ENCODE results near the gene CALN1. TPM values are rescaled to one million over a fixed set of nuclear protein-coding genes. Genes with fewer than 3 reads are reported as not detected.

CALN1 gene
- polyA plus RNA-seq, 4 donors: under 0.01 to 0.07 (median 0.06) TPM; not detected in 1

DNA sequence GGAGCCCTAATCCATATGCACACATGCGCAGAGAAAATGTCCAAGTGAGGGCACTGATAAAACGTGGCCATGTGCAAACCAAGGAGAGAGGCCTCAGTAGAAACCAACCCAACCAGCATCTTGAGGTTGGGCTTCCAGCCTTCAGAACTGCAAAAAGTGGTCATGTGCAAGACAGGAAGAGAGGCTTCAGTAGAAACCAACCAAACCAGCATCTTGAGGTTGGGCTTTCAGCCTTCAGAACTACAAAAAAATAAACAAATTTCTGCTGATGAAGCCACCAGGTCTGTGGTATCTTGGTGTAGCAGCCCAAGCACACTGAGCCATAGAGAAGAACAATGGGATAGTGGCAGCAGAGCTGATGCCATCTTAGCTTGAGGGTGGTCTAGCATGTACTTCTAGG is 371.5 kb downstream of the CALN1 start:
- Histone ChIP-seq H3K27ac (ENCODE audit: low read depth in 1 of 3, low read length in 2 of 3) (no peak overlapping the region), H3K4me1 (ENCODE audit: control insufficient read depth in 3 of 3, insufficient read depth in 2 of 3, low read depth in 1 of 3, low read length in 2 of 3) (no peaks in the 10 kb centered on the region), H3K27me3 (ENCODE audit: control insufficient read depth in 3 of 3, insufficient read depth in 3 of 3, low read length in 3 of 3) (no peaks in the 10 kb centered on the region), H3K9me3 (ENCODE audit: control insufficient read depth in 2 of 2, insufficient read depth in 1 of 2, low read depth in 1 of 2, low read length in 1 of 2) (peaks cover 0 to 11% of the 10 kb centered on the region in 2 donors), H3K36me3 (ENCODE audit: control insufficient read depth in 3 of 3, insufficient read depth in 2 of 3, low read depth in 1 of 3, low read length in 3 of 3) (no peaks in the 10 kb centered on the region), H3K4me3 (ENCODE audit: low read depth in 1 of 3, low read length in 3 of 3) (no peak overlapping the region)
- FAIRE-seq (no peak), DNase-seq (no peak)
- WGBS, 3 donors: 65 to 74% (median 70%) methylated on average over 2 of the region's 2 CpGs

- no peak overlapping the region for H3K27ac ChIP-seq (ENCODE audit: low read depth in 1 of 3, low read length in 2 of 3)
- no peak for FAIRE-seq
- H3K4me1 ChIP-seq (ENCODE audit: control insufficient read depth in 3 of 3, insufficient read depth in 2 of 3, low read depth in 1 of 3, low read length in 2 of 3): no peaks in the 10 kb centered on the region
- no peaks in the 10 kb centered on the region for H3K27me3 ChIP-seq (ENCODE audit: control insufficient read depth in 3 of 3, insufficient read depth in 3 of 3, low read length in 3 of 3)
- no peaks in the 10 kb centered on the region for H3K36me3 ChIP-seq (ENCODE audit: control insufficient read depth in 3 of 3, insufficient read depth in 2 of 3, low read depth in 1 of 3, low read length in 3 of 3)
- 61 to 74% (median 72%) methylated on average over 1 of the region's 1 CpG for WGBS, 3 donors
- H3K9me3 ChIP-seq (ENCODE audit: control insufficient read depth in 2 of 2, insufficient read depth in 1 of 2, low read depth in 1 of 2, low read length in 1 of 2): peaks cover 0 to 11% of the 10 kb centered on the region in 2 donors
- DNase-seq: no peak
- no peak overlapping the region for H3K4me3 ChIP-seq (ENCODE audit: low read depth in 1 of 3, low read length in 3 of 3)
Observed at GRCh38 chr7:72039460-72039859, 372.7 kb downstream of the CALN1 start.

DNA sequence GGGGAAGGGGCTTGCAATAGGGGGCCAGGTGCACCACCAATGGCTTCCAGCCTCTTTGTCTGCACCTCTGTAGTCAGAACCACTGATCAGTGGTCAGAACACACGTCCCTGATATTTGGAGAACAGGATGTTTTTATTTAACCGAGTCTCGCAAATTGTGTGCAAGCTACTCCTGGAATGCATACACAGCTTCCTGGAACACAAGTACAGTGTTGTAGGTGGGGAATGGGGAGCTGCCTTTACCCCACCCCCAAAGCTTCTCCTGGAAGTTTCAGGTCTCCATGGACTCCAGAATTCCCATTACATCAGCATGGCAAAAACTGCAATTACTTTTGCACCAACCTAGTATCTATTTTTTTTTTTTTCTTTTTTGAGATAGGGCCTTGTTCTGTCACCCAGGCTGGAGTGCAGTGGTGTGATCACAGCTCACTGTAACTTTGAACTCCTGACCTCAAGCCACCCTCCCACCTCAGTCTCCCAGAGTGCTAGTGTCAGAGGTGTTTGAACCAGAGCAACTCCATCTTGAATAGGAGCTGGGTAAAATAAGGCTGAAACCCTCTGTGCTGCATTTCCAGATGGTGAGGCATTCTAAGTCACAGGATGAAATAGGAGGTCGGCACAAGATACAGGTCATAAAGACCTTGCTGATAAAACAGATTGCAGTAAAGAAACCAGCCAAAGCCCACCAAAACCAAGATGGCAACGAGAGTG is 374.0 kb downstream of the CALN1 start:
- Histone ChIP-seq H3K36me3 (ENCODE audit: control insufficient read depth in 3 of 3, insufficient read depth in 2 of 3, low read depth in 1 of 3, low read length in 3 of 3) (no peaks in the 10 kb centered on the region), H3K27me3 (ENCODE audit: control insufficient read depth in 3 of 3, insufficient read depth in 3 of 3, low read length in 3 of 3) (no peaks in the 10 kb centered on the region), H3K4me1 (ENCODE audit: control insufficient read depth in 3 of 3, insufficient read depth in 2 of 3, low read depth in 1 of 3, low read length in 2 of 3) (no peaks in the 10 kb centered on the region), H3K9me3 (ENCODE audit: control insufficient read depth in 2 of 2, insufficient read depth in 1 of 2, low read depth in 1 of 2, low read length in 1 of 2) (peaks cover 0 to 11% of the 10 kb centered on the region in 2 donors), H3K27ac (ENCODE audit: low read depth in 1 of 3, low read length in 2 of 3) (no peak overlapping the region), H3K4me3 (ENCODE audit: low read depth in 1 of 3, low read length in 3 of 3) (no peak overlapping the region)
- DNase-seq (no peak), FAIRE-seq (no peak)
- 67 to 68% (median 67%) methylated on average over 5 of the region's 5 CpGs for WGBS, 3 donors

DNA sequence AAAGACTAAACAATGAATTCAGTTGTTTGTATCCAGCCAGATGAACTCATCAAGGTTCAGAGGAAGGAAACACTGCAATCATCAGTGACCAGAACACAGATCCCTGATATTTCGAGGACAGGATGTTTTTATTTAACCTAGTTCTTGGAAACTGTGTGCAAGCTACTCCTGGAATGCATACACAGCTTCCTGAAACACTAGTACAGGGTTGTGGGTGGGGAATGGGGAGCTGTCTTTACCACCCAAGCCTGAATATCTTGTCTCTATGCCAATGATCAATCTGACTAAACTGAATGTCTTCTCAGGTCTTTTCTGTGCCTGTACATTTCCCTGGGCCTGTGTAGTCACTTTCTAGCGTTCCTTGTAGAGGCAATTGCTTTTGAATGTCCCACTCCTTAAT is 374.6 kb downstream of the CALN1 start:
- H3K27ac ChIP-seq (ENCODE audit: low read depth in 1 of 3, low read length in 2 of 3): no peak overlapping the region
- no peaks in the 10 kb centered on the region for H3K27me3 ChIP-seq (ENCODE audit: control insufficient read depth in 3 of 3, insufficient read depth in 3 of 3, low read length in 3 of 3)
- H3K9me3 ChIP-seq (ENCODE audit: control insufficient read depth in 2 of 2, insufficient read depth in 1 of 2, low read depth in 1 of 2, low read length in 1 of 2): peaks cover 0 to 11% of the 10 kb centered on the region in 2 donors
- FAIRE-seq: no peak
- H3K4me1 ChIP-seq (ENCODE audit: control insufficient read depth in 3 of 3, insufficient read depth in 2 of 3, low read depth in 1 of 3, low read length in 2 of 3): no peaks in the 10 kb centered on the region
- 39 to 47% (median 43%) methylated on average over 2 of the region's 2 CpGs for WGBS, 3 donors
- no peak overlapping the region for H3K4me3 ChIP-seq (ENCODE audit: low read depth in 1 of 3, low read length in 3 of 3)
- DNase-seq: no peak
- H3K36me3 ChIP-seq (ENCODE audit: control insufficient read depth in 3 of 3, insufficient read depth in 2 of 3, low read depth in 1 of 3, low read length in 3 of 3): no peaks in the 10 kb centered on the region

- H3K36me3 ChIP-seq (ENCODE audit: control insufficient read depth in 3 of 3, insufficient read depth in 2 of 3, low read depth in 1 of 3, low read length in 3 of 3): no peaks in the 10 kb centered on the region
- H3K4me1 ChIP-seq (ENCODE audit: control insufficient read depth in 3 of 3, insufficient read depth in 2 of 3, low read depth in 1 of 3, low read length in 2 of 3): no peaks in the 10 kb centered on the region
- FAIRE-seq (no peak), DNase-seq (no peak)
- no peaks in the 10 kb centered on the region for H3K27me3 ChIP-seq (ENCODE audit: control insufficient read depth in 3 of 3, insufficient read depth in 3 of 3, low read length in 3 of 3)
- H3K27ac ChIP-seq (ENCODE audit: low read depth in 1 of 3, low read length in 2 of 3): no peak overlapping the region
- WGBS, 3 donors: 57 to 84% (median 74%) methylated on average over 1 of the region's 1 CpG
- H3K9me3 ChIP-seq (ENCODE audit: control insufficient read depth in 2 of 2, insufficient read depth in 1 of 2, low read depth in 1 of 2, low read length in 1 of 2): peaks cover 2 to 9% of the 10 kb centered on the region in 2 donors
- H3K4me3 ChIP-seq (ENCODE audit: low read depth in 1 of 3, low read length in 3 of 3): no peak overlapping the region
Observed at GRCh38 chr7:72035266-72035665, 376.9 kb downstream of the CALN1 start.

- 19 to 35% (median 22%) methylated on average over 1 of the region's 1 CpG for WGBS, 3 donors
- H3K9me3 ChIP-seq (ENCODE audit: control insufficient read depth in 2 of 2, insufficient read depth in 1 of 2, low read depth in 1 of 2, low read length in 1 of 2): peaks cover 2 to 13% of the 10 kb centered on the region in 2 donors
- H3K36me3 ChIP-seq (ENCODE audit: control insufficient read depth in 3 of 3, insufficient read depth in 2 of 3, low read depth in 1 of 3, low read length in 3 of 3): no peaks in the 10 kb centered on the region
- no peaks in the 10 kb centered on the region for H3K27me3 ChIP-seq (ENCODE audit: control insufficient read depth in 3 of 3, insufficient read depth in 3 of 3, low read length in 3 of 3)
- DNase-seq (no peak), FAIRE-seq (no peak)
- no peak overlapping the region for H3K4me3 ChIP-seq (ENCODE audit: low read depth in 1 of 3, low read length in 3 of 3)
- H3K4me1 ChIP-seq (ENCODE audit: control insufficient read depth in 3 of 3, insufficient read depth in 2 of 3, low read depth in 1 of 3, low read length in 2 of 3): no peaks in the 10 kb centered on the region
- H3K27ac ChIP-seq (ENCODE audit: low read depth in 1 of 3, low read length in 2 of 3): no peak overlapping the region
Observed at GRCh38 chr7:72032934-72033333, 379.2 kb downstream of the CALN1 start.

DNA sequence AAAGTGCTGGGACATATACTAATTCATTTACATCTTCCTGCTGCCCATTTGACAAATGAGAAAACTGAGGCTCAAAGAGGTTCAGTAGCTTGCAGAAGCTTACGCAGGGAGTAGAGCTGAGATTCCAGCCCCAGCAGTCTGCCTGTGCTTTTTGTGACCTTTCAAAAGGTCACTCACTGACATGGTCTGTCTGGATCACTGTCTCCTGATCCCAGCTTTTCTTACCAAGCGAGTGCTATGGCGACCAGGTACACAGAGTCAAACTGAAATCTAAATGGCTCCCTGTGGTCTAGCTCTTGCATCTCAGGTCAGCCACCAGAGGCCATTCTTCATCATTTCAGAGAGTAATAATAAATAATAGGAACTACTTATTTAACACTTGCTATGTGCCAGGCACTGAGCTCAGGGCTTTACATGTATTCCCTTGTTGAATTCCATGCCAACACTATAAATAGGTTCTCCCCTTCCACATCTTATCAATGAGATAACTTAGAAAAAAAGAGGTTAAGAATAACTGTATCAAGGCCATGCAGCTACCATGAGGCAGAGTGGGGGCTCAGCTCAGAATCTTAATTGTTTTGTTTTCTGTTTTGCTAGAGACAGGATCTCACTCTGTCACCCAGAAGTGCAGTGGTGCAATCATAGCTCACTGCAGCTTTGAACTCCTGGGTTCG is 381.0 kb downstream of the CALN1 start:
- H3K27me3 ChIP-seq (ENCODE audit: control insufficient read depth in 3 of 3, insufficient read depth in 3 of 3, low read length in 3 of 3): no peaks in the 10 kb centered on the region
- H3K4me3 ChIP-seq (ENCODE audit: low read depth in 1 of 3, low read length in 3 of 3): no peak overlapping the region
- FAIRE-seq: no peak
- no peaks in the 10 kb centered on the region for H3K4me1 ChIP-seq (ENCODE audit: control insufficient read depth in 3 of 3, insufficient read depth in 2 of 3, low read depth in 1 of 3, low read length in 2 of 3)
- no peak for DNase-seq
- no peaks in the 10 kb centered on the region for H3K36me3 ChIP-seq (ENCODE audit: control insufficient read depth in 3 of 3, insufficient read depth in 2 of 3, low read depth in 1 of 3, low read length in 3 of 3)
- WGBS, 3 donors: 83 to 90% (median 87%) methylated on average over 4 of the region's 4 CpGs
- peaks cover 2 to 8% of the 10 kb centered on the region in 2 donors for H3K9me3 ChIP-seq (ENCODE audit: control insufficient read depth in 2 of 2, insufficient read depth in 1 of 2, low read depth in 1 of 2, low read length in 1 of 2)
- H3K27ac ChIP-seq (ENCODE audit: low read depth in 1 of 3, low read length in 2 of 3): no peak overlapping the region

- peaks cover 5 to 8% of the 10 kb centered on the region in 2 donors for H3K9me3 ChIP-seq (ENCODE audit: control insufficient read depth in 2 of 2, insufficient read depth in 1 of 2, low read depth in 1 of 2, low read length in 1 of 2)
- no peaks in the 10 kb centered on the region for H3K4me1 ChIP-seq (ENCODE audit: control insufficient read depth in 3 of 3, insufficient read depth in 2 of 3, low read depth in 1 of 3, low read length in 2 of 3)
- H3K27ac ChIP-seq (ENCODE audit: low read depth in 1 of 3, low read length in 2 of 3): no peak overlapping the region
- no peaks in the 10 kb centered on the region for H3K36me3 ChIP-seq (ENCODE audit: control insufficient read depth in 3 of 3, insufficient read depth in 2 of 3, low read depth in 1 of 3, low read length in 3 of 3)
- no peaks in the 10 kb centered on the region for H3K27me3 ChIP-seq (ENCODE audit: control insufficient read depth in 3 of 3, insufficient read depth in 3 of 3, low read length in 3 of 3)
- WGBS, 3 donors: 87 to 90% (median 88%) methylated on average over 6 of the region's 6 CpGs
- no peak for FAIRE-seq
- H3K4me3 ChIP-seq (ENCODE audit: low read depth in 1 of 3, low read length in 3 of 3): no peak overlapping the region
- DNase-seq: no peak
Observed at GRCh38 chr7:72028267-72028666, 383.9 kb downstream of the CALN1 start.
